Subcutaneous adipose tissue (tissue), 4 donors: Measurements from ENCODE around the gene CBFA2T3. TPM values are rescaled to one million over a fixed set of nuclear protein-coding genes. Genes with fewer than 3 reads are reported as not detected.

Experiments
- CTCF ChIP-seq: fragments of 450-650 bp; IDR thresholded peaks from one replicate; pipeline ENCODE4 v1.5.1; 2016; ENCODE audit warnings: low read depth, mild to moderate bottlenecking, control low read depth, antibody characterized with exemption, moderate library complexity
- total RNA-seq, 4 donors: library from RNA; depleted of rRNA; stranded (reverse); fragments of >200 nt; gene quantifications; one replicate each; pipeline ENCODE4 v1.1.0, GENCODE V29; 2016

CBFA2T3 gene
- total RNA-seq, 4 donors from 2014 or later: 0.49 to 6.6 (median 1.1) TPM

GRCh38 chr16:88869673-88869980 is 107.4 kb downstream of the CBFA2T3 start:
- TF ChIP-seq CTCF: no peak

GRCh38 chr16:88868974-88869672 is 107.9 kb downstream of the CBFA2T3 start:
- no peak for TF ChIP-seq CTCF

- no peak for TF ChIP-seq CTCF
Observed at GRCh38 chr16:88867581-88868246, 109.3 kb downstream of the CBFA2T3 start.

- TF ChIP-seq CTCF: no peak
Observed at GRCh38 chr16:88866151-88866920, 110.7 kb downstream of the CBFA2T3 start, which contains the start of gene PABPN1L. TSS of gene PABPN1L (minus strand) at chr16:88866660. CDS start at chr16:88866606, 54 bp downstream.

- no peak for TF ChIP-seq CTCF
Observed at GRCh38 chr16:88865742-88866141, 111.3 kb downstream of the CBFA2T3 start.

GRCh38 chr16:88865310-88865709 is 111.7 kb downstream of the CBFA2T3 start:
- TF ChIP-seq CTCF: no peak

GRCh38 chr16:88864521-88864920 is 112.5 kb downstream of the CBFA2T3 start:
- TF ChIP-seq CTCF: no peak
